OCI-LY7 (cell line): ENCODE results near the gene HLX. TPM values are rescaled to one million over a fixed set of nuclear protein-coding genes. Genes with fewer than 3 reads are reported as not detected.

Source experiments
- BruUV-seq: library from RNA; stranded (reverse); fragments of 400-500 nt; replicated peaks from 2 replicates; lab custom pipeline; 2021; lab: Mats Ljungman, UMichigan
- CTCF ChIA-PET: fragments of 300-600 bp; sonication (Branson Sonifier 250); formaldehyde crosslinking; loops from one replicate; lab custom pipeline; 2022; ENCODE audit warnings: antibody characterized with exemption; ENCODE audit not compliant: unreplicated experiment; lab: Charles Lee
- POLR2A ChIA-PET: fragments of 300-600 bp; sonication (Branson Sonifier 250); formaldehyde crosslinking; loops from one replicate; lab custom pipeline; 2022; ENCODE audit warnings: antibody characterized with exemption; lab: Charles Lee
- DNase-seq: peaks from one replicate; pipeline ENCODE4 v3.0.0-alpha.2; 2015; ENCODE audit warnings: low spot score
- H2AFZ ChIP-seq: fragments of 200-600 bp; sonication (generic), shearing (Covaris generic); 2 replicates; pipeline ENCODE4 v1.6.1; 2014; ENCODE audit warnings: mild to moderate bottlenecking, antibody characterized with exemption, low read length, moderate library complexity
- H3K27ac ChIP-seq: fragments of 200-600 bp; sonication (generic); 2 replicates; pipeline ENCODE4 v1.5.1; 2014; ENCODE audit warnings: mixed run types, low read depth, mild to moderate bottlenecking, moderate library complexity, low read length, inconsistent platforms; ENCODE audit not compliant: poor library complexity, severe bottlenecking
- H3K36me3 ChIP-seq: fragments of 200-600 bp; sonication (generic); 2 replicates; pipeline ENCODE4 v1.6.1; 2014; ENCODE audit warnings: mild to moderate bottlenecking, antibody characterized with exemption, low read length, moderate library complexity, mixed read lengths; ENCODE audit not compliant: insufficient read depth
- H3K4me1 ChIP-seq: fragments of 200-600 bp; sonication (generic); 2 replicates; pipeline ENCODE4 v1.5.1; 2014; ENCODE audit warnings: mild to moderate bottlenecking, low read length; ENCODE audit not compliant: insufficient read depth, poor library complexity, severe bottlenecking
- H3K4me2 ChIP-seq: fragments of 200-600 bp; sonication (generic); 2 replicates; pipeline ENCODE4 v1.6.1; 2014; ENCODE audit warnings: mild to moderate bottlenecking, low read length
- H3K4me3 ChIP-seq: fragments of 200-600 bp; sonication (generic); 2 replicates; pipeline ENCODE4 v1.5.1; 2014; ENCODE audit warnings: mild to moderate bottlenecking, low read depth, low read length; ENCODE audit not compliant: poor library complexity, severe bottlenecking
- H3K79me2 ChIP-seq: fragments of 200-600 bp; sonication (generic); 2 replicates; pipeline ENCODE4 v1.6.1; 2016; ENCODE audit warnings: low read depth, mild to moderate bottlenecking, low read length, moderate library complexity, mixed read lengths; ENCODE audit not compliant: insufficient read depth
- H3K9me2 ChIP-seq: fragments of 200-600 bp; sonication (generic); 2 replicates; pipeline ENCODE4 v1.6.1; 2016; ENCODE audit warnings: mild to moderate bottlenecking, low read length, mixed read lengths; ENCODE audit not compliant: insufficient read depth
- H3K9me3 ChIP-seq: fragments of 200-600 bp; sonication (generic); 2 replicates; pipeline ENCODE4 v1.6.1; 2014; ENCODE audit warnings: mild to moderate bottlenecking, mixed run types, low read length, mixed read lengths
- H4K20me1 ChIP-seq: fragments of 200-600 bp; sonication (generic); 2 replicates; pipeline ENCODE4 v1.6.1; 2014; ENCODE audit warnings: mild to moderate bottlenecking, antibody characterized with exemption, low read length, moderate library complexity, mixed read lengths; ENCODE audit not compliant: insufficient read depth
- CTCF ChIP-seq: fragments of 200-600 bp; sonication (generic); conservative IDR thresholded peaks from 2 replicates; pipeline ENCODE4 v1.5.1; 2014; ENCODE audit warnings: mild to moderate bottlenecking, antibody characterized with exemption, low read length, moderate library complexity, mixed read lengths
- EZH2phosphoT487 ChIP-seq: fragments of 200-600 bp; sonication (generic); IDR thresholded peaks from 2 replicates; pipeline ENCODE4 v1.6.1; 2018; ENCODE audit warnings: low read depth, borderline replicate concordance, mild to moderate bottlenecking, mixed run types, antibody characterized with exemption, low read length, moderate library complexity, mixed read lengths
- intact Hi-C: fragments of 100-400 bp; cut with micrococcal nuclease; formaldehyde crosslinking; loops from one replicate; pipeline ENCODE4 v1.10.0; 2022; ENCODE audit not compliant: unreplicated experiment
- total RNA-seq, 2 experiments: library from RNA; depleted of rRNA in 1 of 2; stranded (reverse); fragments of >200 nt in 1 of 2; shearing (Covaris generic) in 1 of 2; gene quantifications; 2 replicates each; pipeline ENCODE4 v1.2.3, GENCODE V29; 2014 to 2022

Gene HLX
- total RNA-seq, 2 experiments from 2014 or later = not detected

GRCh38 chr1:220876511-220877376 lies 2.5 kb upstream of the HLX start:
- H3K36me3 ChIP-seq = no peaks in the 10 kb centered on the region
- intact Hi-C loops = loop anchor here (10.0 kb wide), 1 partner anchor 1578 kb away; no protein-coding TSS in a partner anchor
- H3K4me1 ChIP-seq = no peaks in the 10 kb centered on the region
- H3K4me3 ChIP-seq = no peak overlapping the region
- no peaks in the 10 kb centered on the region for H3K79me2 ChIP-seq
- no peak for DNase-seq
- no peaks in the 10 kb centered on the region for H3K9me2 ChIP-seq
- TF ChIP-seq CTCF = no peak
- no peak for TF ChIP-seq EZH2phosphoT487
- H4K20me1 ChIP-seq = no peaks in the 10 kb centered on the region
- H3K27ac ChIP-seq = no peak overlapping the region
- no TSS peak for BruUV-seq
- CTCF ChIA-PET = no interaction called here
- no peak overlapping the region for H2AFZ ChIP-seq
- POLR2A ChIA-PET = no interaction called here
- no peak overlapping the region for H3K4me2 ChIP-seq
- no peaks in the 10 kb centered on the region for H3K9me3 ChIP-seq

GRCh38 chr1:220877377-220878095 lies 1.7 kb upstream of the HLX start:
- no peak for DNase-seq
- intact Hi-C loops = loop anchor here (10.0 kb wide), 1 partner anchor 1577 kb away; no protein-coding TSS in a partner anchor

More at GRCh38 chr1:220877377-220878095, 1.7 kb upstream of the HLX start:
- TF ChIP-seq CTCF = no peak
- TF ChIP-seq EZH2phosphoT487 = no peak
- Histone ChIP-seq H3K9me3 (no peaks in the 10 kb centered on the region), H3K79me2 (no peaks in the 10 kb centered on the region), H3K9me2 (no peaks in the 10 kb centered on the region), H3K27ac (no peak overlapping the region), H3K4me1 (no peaks in the 10 kb centered on the region), H3K36me3 (no peaks in the 10 kb centered on the region), H3K4me3 (no peak overlapping the region), H3K4me2 (no peak overlapping the region), H2AFZ (no peak overlapping the region), H4K20me1 (no peaks in the 10 kb centered on the region)
- BruUV-seq = no TSS peak
- ChIA-PET POLR2A (no interaction called here), CTCF (no interaction called here)
